ENCODE results near the gene USP50. TPM values are rescaled to one million over a fixed set of nuclear protein-coding genes. Genes with fewer than 3 reads are reported as not detected.
A peak's percentile ranks its signal among the peaks of the same experiment; 100 is the strongest.

USP50 gene
- total RNA-seq, 4 donors from 2014 or later, result not detected

DNA sequence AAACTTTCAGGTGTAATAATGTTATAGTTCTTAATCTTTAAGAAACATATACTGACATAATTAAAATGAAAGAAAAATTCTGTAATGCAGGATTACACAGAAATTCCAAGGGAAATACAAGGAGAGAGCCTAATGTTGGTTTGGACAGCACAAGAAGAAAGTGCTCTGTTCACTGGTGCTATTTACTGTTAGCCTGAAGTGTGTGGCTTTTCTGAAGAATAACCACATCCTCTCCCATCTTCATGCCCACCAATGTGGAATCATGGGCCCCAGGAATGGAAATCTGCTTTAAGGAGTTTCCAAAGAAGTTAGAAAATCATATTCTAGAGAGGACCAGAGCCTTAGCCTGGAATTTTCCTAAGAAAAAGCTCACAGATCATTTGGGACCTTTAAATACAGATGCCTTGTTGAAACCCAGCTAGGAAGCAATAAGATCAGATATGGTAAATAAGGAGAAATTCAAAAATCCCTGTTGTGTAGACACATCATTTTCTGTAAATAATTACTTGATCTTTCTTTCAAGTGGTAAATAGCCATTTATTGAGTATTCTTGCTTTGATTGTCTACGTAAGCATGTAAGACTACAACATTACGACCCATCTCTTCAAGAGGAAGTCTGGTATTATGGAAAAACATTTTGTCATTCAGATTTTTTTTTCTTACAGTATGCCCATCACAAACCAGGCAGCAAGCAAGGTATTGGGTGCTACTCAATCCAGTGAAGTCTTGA, 10.3 kb upstream of the USP50 start:
- TF ChIP-seq POLR2AphosphoS5 (IDR thresholded peaks at IDR 0.05) (no peak), EP300 (IDR thresholded peaks at IDR 0.05) (no peak), POLR2A (IDR thresholded peaks at IDR 0.05; ENCODE audit: low read depth) (no peak)
- TF ChIP-seq, protein P1, sequence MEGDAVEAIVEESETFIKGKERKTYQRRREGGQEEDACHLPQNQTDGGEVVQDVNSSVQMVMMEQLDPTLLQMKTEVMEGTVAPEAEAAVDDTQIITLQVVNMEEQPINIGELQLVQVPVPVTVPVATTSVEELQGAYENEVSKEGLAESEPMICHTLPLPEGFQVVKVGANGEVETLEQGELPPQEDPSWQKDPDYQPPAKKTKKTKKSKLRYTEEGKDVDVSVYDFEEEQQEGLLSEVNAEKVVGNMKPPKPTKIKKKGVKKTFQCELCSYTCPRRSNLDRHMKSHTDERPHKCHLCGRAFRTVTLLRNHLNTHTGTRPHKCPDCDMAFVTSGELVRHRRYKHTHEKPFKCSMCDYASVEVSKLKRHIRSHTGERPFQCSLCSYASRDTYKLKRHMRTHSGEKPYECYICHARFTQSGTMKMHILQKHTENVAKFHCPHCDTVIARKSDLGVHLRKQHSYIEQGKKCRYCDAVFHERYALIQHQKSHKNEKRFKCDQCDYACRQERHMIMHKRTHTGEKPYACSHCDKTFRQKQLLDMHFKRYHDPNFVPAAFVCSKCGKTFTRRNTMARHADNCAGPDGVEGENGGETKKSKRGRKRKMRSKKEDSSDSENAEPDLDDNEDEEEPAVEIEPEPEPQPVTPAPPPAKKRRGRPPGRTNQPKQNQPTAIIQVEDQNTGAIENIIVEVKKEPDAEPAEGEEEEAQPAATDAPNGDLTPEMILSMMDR (IDR thresholded peaks at IDR 0.05), result no peak
- intact Hi-C loops (cut with DNase I), result no loop called here
- Histone ChIP-seq H3K4me1 (no peaks in the 10 kb centered on the region), H3K27ac (replicated peaks in 1 of 4) (no peak overlapping the region), H3K9me3 (no peaks in the 10 kb centered on the region), H3K4me3 (no peak overlapping the region), H3K36me3 (peaks cover 12 to 42% (median 22%) of the 10 kb centered on the region in 4 donors), H3K27me3 (no peaks in the 10 kb centered on the region)
- no peak for DNase-seq (ENCODE audit: extremely low spot score)
- WGBS, result 95% methylated on average over 2 of the region's 2 CpGs

GRCh38 chr15:50552238-50552637, 5.8 kb upstream of the USP50 start:
- intact Hi-C loops (cut with DNase I), result no loop called here
- DNase-seq (ENCODE audit: extremely low spot score), result no peak
- TF ChIP-seq POLR2A (IDR thresholded peaks at IDR 0.05; ENCODE audit: low read depth), result no peak
- no peak for TF ChIP-seq EP300 (IDR thresholded peaks at IDR 0.05)
- TF ChIP-seq, protein P1 (IDR thresholded peaks at IDR 0.05), result no peak
- TF ChIP-seq POLR2AphosphoS5 (IDR thresholded peaks at IDR 0.05), result no peak
- H3K27me3 ChIP-seq, result no peaks in the 10 kb centered on the region
- H3K9me3 ChIP-seq, result no peaks in the 10 kb centered on the region
- no peaks in the 10 kb centered on the region for H3K36me3 ChIP-seq
- no peaks in the 10 kb centered on the region for H3K4me1 ChIP-seq
- no peak overlapping the region for H3K4me3 ChIP-seq
- no peak overlapping the region for H3K27ac ChIP-seq (replicated peaks in 1 of 4)
- WGBS, result 80% methylated on average over 4 of the region's 4 CpGs

DNA sequence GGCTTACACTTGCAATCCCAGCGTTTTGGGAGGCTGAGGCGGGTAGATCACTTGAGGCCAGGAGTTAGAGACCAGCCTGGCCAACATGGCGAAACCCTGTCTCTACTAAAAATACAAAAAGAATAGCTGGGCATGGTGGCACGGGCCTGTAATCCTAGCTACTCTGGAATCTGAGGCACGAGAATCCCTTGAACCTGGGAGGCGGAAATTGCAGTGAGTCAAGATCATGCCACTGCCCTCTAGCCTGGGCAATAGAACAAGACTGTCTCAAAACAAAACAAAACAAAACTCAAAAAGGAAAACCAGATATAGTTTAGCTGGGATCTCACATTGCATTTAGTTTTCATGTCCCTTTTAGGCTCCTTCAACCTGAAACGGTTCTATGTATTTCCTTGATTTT, 2.9 kb upstream of the USP50 start:
- Histone ChIP-seq H3K36me3 (no peaks in the 10 kb centered on the region), H3K4me1 (no peaks in the 10 kb centered on the region), H3K4me3 (no peak overlapping the region), H3K27ac (replicated peaks in 1 of 4) (no peak overlapping the region), H3K27me3 (no peaks in the 10 kb centered on the region), H3K9me3 (no peaks in the 10 kb centered on the region)
- 90% methylated on average over 7 of the region's 7 CpGs for WGBS
- TF ChIP-seq EP300 (IDR thresholded peaks at IDR 0.05) (no peak), POLR2A (IDR thresholded peaks at IDR 0.05; ENCODE audit: low read depth) (no peak), POLR2AphosphoS5 (IDR thresholded peaks at IDR 0.05) (no peak)
- TF ChIP-seq, protein P1 (IDR thresholded peaks at IDR 0.05), result no peak
- no peak for DNase-seq (ENCODE audit: extremely low spot score)
- intact Hi-C loops (cut with DNase I), result no loop called here

DNA sequence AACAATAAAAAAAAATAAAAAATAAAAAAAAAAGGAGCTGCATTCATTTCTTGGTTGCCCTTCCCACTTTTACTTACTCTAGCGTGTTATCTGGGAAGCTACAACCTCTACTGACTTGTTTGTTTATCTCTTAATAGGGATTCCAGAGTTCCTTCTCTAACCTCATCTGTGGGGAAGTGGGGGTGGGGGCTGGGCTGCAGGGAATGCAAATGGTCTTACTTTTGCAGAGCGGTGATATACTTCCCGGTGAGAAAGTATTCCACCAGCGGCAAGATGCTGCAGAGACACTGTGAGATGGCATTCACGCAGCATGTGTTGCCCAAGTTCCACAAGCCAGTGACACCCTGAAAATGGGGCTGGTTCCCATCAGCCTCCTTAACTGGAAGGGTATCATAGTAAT, 2.1 kb downstream of the USP50 start:
- peaks cover 0 to 6% (median 0%) of the 10 kb centered on the region in 4 donors for H3K27me3 ChIP-seq
- H3K36me3 ChIP-seq, result no peaks in the 10 kb centered on the region
- H3K4me1 ChIP-seq, result no peaks in the 10 kb centered on the region
- DNase-seq (ENCODE audit: extremely low spot score), result peak; percentile 70
- H3K27ac ChIP-seq (replicated peaks in 1 of 4), result no peak overlapping the region
- H3K9me3 ChIP-seq, result no peaks in the 10 kb centered on the region
- TF ChIP-seq POLR2A (IDR thresholded peaks at IDR 0.05; ENCODE audit: low read depth) (no peak), EP300 (IDR thresholded peaks at IDR 0.05) (no peak), POLR2AphosphoS5 (IDR thresholded peaks at IDR 0.05) (no peak)
- TF ChIP-seq, protein P1 (IDR thresholded peaks at IDR 0.05), result no peak
- intact Hi-C loops (cut with DNase I), result no loop called here
- WGBS, result 76% methylated on average over 5 of the region's 5 CpGs
- H3K4me3 ChIP-seq, result no peak overlapping the region

DNA sequence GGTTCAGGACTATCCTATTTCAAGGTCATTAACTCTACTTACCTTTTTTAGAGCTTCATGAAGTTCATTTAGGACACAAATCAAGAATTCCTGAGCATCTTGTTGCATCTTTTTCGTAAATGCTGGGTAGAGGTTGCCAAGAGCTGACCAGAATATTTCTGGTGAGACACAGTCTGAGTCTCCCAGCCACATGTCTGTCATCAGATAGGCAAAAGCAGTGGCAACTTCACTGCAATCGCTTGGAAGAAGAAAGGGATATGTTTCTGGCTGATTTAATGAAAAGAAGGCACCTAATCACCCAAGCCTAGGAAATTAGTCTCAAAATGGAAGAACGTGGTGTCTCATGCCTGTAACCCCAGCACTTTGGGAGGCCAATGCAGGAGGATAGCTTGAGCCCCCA, 2.9 kb downstream of the USP50 start:
- WGBS, result 92% methylated on average over 3 of the region's 3 CpGs

More for the DNA sequence above, 2.9 kb downstream of the USP50 start:
- no peak overlapping the region for H3K4me3 ChIP-seq
- no peak overlapping the region for H3K27ac ChIP-seq (replicated peaks in 1 of 4)
- H3K4me1 ChIP-seq, result no peaks in the 10 kb centered on the region
- DNase-seq (ENCODE audit: extremely low spot score), result peak; percentile 64
- intact Hi-C loops (cut with DNase I), result no loop called here
- TF ChIP-seq EP300 (IDR thresholded peaks at IDR 0.05) (no peak), POLR2AphosphoS5 (IDR thresholded peaks at IDR 0.05) (no peak), POLR2A (IDR thresholded peaks at IDR 0.05; ENCODE audit: low read depth) (no peak)
- TF ChIP-seq, protein P1 (IDR thresholded peaks at IDR 0.05), result no peak
- H3K27me3 ChIP-seq, result peaks cover 0 to 6% (median 0%) of the 10 kb centered on the region in 4 donors
- no peaks in the 10 kb centered on the region for H3K36me3 ChIP-seq
- no peaks in the 10 kb centered on the region for H3K9me3 ChIP-seq
